Amniotic epithelial cell (primary cell): Measurements from ENCODE around the gene ADCY5.

ENCODE experiments used
- DNase-seq: peaks from one replicate; pipeline ENCODE4 v3.0.0-alpha.2; 2010; ENCODE audit warnings: low read depth

ADCY5 gene

DNA sequence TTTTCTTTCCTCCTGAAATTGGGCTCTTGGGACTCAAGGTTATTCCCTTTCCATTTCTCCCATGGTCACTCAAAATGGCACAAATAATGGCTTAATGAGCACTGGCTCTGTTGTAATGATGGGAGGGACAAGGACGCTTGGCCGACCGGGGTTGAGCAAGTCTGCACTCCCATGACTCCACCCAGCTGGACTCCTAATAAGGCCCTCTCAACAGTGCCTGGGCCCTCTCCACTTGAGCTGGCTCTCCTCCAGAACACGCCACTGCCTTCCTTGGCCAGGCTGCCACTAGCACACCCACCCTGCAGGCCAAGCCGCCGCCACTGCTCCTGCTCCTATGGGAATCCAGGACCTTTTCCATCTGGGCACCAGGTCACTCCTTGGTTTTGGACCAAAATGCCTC lies 42.3 kb downstream of the ADCY5 start:
- DNase-seq: no peak

- DNase-seq: no peak
Measured at GRCh38 chr3:123405936-123406510, 42.9 kb downstream of the ADCY5 start.

DNA sequence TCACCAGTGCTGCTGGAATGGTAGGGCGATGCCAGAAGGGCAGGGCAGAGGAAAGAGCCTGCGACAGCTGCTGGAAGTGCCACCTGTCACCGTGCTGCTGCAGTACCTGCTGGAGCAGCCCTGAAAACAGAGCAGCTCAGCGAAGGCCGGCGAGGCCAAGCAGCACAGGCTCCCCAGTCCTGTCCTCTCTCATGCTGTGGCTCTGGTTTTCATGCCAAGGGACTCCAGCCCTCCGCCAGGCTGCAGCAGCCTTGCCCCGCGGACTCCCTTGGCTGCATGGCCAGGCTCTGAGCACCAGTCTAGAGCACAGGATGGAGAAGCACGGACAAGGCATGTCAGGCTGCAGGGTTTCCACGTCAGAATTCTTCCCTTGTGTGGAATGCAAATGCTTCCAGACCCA lies 43.9 kb downstream of the ADCY5 start:
- DNase-seq: no peak

DNA sequence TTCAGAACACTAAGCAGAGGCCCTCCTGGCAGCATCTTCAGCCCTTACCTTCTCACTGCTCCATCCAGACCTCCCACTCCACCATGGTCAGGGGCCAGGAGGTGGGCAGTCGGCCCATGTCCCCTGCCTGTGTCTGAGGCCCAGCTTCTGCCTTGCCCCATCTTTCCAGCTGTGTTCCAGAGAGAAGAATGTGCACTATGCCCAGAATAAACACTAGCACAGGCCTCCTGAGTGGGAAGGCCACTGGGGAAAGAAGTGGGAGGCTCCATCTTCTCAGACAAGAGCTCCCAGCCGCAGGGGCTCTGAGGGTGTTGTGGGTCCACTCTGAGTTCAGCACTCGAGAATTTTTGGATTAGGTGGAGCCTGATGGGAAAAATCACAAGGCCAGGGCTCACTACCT lies 44.5 kb downstream of the ADCY5 start:
- DNase-seq: no peak

DNA sequence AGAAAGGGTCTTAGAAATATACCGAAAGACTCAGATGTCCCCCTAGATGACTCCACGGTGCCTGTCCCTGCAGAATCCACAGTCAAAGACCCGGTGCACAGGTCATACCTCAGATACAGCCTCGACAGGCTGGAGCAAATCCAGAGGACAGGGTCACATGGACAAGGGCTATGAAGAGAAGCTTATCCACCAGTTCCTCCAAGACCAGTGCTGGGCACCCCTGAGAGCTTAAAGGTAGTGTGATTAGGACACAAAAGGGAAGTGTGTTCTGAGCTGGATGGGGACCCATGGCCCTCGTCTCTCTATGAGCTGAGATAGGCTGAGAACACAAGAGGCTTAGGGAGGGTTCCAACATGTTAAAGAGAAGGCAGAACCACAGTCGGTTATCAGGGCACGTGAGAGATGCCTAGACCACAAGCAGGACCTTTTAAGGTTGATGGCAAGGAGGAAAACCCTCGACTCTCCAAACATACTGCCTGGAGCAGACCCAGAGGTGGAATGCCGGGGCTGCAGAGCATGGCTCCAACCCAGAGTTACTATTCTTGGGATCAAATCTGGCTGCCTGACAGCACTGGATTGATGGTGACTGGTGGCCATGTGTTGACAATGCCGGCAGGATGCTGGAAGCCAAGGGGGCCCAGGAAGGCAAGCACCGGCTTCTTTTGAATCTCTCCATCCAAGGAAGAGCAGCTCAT lies 46.9 kb downstream of the ADCY5 start:
- no peak for DNase-seq

GRCh38 chr3:123400169-123400568 lies 48.7 kb downstream of the ADCY5 start:
- DNase-seq: no peak

GRCh38 chr3:123399653-123400052 lies 49.2 kb downstream of the ADCY5 start:
- no peak for DNase-seq

DNA sequence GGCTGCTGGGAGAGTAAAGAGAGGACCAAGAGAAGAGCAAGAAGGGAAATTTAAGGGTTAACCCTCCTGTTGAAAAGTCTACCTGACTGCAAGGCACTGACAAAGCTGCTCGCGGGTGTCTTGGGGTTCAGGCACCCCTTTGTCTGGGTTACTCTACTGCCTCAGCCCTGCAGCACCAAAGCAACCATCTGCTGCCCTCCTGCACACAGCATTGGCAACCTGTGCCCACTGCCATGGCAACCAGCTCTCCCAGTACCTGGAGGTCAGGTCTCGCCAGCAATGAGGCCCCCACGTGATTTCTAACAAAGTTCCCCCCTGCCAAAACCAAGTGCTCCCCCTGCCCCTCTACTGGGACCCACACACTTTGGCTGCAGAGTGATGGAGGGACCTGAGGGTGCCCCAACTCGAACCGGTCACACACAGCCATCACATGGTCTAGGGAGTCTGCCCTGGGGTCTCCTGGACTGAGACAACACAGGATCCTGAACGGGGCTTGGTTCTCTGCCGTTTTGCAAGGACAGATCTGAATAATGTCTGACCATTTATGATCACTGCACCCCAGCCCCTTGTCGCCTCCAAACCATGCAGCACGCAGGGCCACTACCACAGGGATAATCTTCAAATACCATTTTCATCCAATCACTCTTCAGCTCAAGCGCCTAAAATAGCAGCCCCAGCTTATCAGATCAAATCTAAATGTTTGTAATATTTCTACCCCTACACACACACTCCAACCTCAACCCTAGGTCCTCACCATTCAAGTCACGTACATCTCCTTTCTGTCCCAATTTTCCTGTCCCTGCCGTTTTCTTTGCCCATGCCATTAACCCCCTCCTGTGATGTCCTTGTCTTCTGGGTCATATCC lies 50.7 kb downstream of the ADCY5 start:
- DNase-seq: no peak

DNA sequence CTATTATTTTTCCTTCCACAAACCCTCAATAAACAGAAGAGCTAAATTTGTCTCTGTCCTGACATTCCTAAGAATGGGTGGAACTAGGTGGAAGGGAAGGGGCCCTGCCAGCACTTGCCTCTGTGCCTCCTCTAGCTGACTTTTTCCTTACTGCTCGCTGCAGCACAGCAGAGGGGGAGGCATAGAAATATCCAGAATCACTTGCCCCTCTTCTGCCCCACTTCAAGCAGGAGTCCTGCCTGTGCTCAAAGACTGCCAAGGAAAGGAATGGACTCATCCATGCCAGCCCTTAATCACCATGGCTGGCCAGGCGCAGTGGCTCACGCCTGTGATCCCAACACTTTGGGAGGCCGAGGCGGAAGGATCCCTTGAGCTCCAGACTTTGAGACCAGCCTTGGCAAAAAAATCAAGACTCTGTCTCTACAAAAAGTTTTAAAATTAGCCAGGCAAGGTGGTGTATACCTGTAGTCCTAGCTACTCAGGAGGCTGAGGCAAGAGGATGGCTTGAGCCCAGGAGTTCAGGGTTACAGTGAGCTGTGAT lies 51.8 kb downstream of the ADCY5 start:
- DNase-seq: no peak

DNA sequence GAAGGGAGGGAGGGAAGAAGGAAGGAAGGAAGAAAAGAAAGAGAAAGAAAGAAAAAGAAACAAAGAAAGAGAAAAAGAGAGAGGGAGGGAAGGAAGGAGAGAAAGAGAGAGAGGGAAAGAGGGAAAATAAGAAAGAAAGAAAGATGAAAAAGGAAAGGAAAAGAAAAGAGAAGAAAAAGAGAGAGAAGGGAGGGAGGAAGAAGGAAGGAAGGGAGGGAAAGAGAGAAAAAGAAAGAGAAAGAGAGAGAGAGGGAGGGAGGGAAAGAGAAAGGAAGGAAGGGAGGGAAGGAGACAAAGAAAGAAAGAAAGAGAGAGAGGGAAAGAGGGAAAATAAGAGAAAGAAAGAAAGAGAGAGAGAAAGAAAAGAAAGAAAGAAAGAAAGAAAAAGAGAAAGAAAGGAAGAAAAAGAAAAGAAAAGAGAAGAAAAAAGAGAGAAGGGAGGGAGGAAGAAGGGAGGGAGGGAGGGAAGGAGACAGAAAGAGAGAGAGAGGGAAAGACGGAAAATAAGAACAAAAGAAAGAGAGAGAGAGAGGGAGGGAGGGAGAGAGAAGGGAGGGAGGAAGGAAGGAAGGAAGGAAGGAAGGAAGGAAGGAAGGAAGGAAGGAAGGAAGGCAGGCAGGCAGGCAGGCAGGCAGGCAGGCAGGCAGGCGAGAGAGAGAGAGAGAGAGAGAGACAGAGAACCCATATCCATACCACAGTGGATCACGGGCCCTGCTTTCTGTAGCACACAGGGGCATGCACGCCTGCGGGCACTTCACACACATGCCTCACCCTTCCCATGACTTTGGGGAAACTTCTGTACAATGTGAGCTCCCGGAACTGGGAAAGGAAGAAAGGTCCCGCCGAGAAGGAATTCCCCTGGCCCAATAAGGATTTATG lies 52.5 kb downstream of the ADCY5 start:
- DNase-seq: no peak

DNA sequence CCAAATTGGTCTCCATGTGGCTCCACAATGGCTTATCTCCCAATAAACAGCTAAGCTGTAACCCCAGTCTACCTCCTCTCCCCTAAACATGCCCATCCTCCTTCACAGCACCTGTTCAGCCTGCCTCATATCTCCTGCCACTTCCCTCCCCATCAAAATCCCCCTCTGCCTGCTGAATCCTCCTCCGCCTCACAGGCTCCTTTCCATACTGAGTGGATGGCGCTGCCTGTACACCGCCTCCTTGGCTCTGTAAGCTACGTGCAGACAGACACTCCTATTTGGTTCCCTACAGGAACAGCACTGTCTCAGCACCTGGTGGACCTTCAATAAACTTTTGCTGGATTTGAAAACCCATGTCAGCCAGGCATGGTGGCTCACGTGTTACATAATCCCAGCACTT lies 53.7 kb downstream of the ADCY5 start:
- DNase-seq: no peak

GRCh38 chr3:123394391-123395020 lies 54.4 kb downstream of the ADCY5 start:
- no peak for DNase-seq

GRCh38 chr3:123392871-123393620 lies 55.8 kb downstream of the ADCY5 start:
- peak; percentile 17 for DNase-seq

DNA sequence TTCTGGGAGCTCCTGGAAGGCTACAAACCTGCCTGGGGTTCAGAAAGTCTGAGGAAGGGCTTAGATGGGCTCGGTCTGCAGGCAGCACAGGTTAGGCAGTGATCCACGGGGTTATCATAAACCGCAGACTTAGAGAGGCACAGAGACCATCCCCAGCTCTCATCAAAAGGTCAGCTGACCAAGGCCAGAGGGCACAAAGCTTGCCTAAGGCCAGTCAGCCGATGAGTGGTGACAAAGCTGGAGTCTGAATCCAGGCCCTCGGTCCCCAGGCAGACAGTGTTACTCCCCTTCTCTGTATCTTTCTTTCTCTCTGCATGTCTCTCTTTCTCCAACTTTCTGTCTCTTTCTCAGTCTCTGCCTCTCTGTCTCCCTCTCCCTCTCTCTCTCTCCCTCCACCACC lies 56.5 kb downstream of the ADCY5 start:
- DNase-seq: no peak

DNA sequence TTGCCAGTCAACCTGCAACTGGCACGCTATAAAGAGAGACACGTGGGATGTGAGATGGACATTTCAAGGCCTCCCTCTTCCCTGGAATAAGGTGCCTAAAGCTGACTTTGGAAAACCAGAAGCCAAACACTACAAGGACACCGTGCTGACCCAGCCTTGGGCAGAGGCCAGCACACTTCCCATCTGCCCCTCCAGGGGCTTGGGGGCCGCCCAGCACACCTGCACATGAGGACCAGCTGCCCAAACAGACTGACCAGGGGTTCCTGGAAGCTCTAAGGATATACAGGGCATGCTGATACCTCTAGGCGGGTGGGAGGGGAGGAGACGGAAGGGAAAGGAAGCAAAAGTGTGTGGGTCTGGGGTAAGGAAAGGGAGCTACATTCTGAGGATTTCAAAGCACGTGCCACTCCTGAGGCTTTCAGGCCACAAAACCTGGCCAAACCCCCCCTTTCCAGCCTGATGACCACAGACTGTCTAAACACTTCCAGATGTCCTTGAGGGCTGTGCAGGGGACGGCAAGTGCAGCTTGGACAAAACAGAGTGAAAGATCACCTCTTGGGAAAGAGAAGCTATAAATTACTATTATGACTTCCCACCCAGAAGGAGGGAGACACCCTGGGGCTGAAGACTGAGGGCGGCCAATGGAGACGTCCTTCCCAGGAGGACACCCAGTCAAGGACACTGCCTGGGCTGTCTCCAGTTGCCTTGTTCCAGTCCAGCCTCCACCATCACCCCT lies 57.9 kb downstream of the ADCY5 start:
- DNase-seq: no peak

GRCh38 chr3:123389628-123389918 lies 59.3 kb downstream of the ADCY5 start:
- DNase-seq: no peak

DNA sequence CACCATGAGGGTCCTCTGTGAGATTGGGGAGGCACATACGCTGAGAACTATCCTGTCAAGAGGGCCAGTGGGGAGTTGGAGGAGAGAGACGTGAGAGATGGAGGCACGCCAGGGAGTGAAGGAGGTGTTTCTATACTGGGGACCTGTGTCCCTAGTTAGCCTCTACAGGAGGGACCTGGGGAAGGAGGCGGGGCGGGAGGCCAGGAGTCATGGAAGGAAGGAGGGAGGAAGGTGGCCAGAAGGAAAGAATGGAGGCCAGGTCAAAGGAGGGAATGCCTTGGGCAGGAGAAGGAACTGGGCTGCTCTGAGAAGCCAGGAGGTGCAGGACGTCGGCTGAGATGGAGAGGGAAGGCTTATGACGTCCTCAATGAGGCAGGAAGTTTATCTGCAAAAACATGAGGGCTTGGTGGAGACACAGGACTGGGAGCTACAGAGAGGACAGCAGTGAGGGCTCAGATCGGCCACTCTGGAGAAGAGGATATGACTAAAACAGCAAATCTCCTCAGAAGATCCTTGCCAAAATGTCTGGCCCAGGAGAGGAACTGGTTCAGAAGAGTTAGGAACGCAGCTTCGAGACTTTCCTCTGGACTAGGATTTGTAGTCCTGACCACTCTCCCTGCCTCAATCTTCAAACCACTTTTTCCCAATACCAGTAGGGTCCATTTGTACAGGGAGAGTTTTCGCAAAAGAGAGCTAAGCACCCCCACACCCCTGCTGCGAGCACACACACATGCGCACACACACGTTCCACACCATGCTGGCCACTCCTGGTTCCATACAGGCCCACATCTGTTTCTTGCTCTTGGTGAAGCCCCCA lies 59.9 kb downstream of the ADCY5 start:
- DNase-seq: no peak

- no peak for DNase-seq
Measured at GRCh38 chr3:123388042-123388441, 60.8 kb downstream of the ADCY5 start.

- peak; percentile 11 for DNase-seq
Measured at GRCh38 chr3:123387532-123387931, 61.4 kb downstream of the ADCY5 start.
